HS-5 (cell line): Measurements from ENCODE around the gene CDKN1A.

Experiments used
- DNase-seq: peaks from one replicate; pipeline ENCODE4 v3.0.0-alpha.2; 2012; ENCODE audit warnings: low read depth

The CDKN1A gene

GRCh38 chr6:36677059-36677749 is 1.3 kb upstream of the CDKN1A start:
- DNase-seq, result no peak

DNA sequence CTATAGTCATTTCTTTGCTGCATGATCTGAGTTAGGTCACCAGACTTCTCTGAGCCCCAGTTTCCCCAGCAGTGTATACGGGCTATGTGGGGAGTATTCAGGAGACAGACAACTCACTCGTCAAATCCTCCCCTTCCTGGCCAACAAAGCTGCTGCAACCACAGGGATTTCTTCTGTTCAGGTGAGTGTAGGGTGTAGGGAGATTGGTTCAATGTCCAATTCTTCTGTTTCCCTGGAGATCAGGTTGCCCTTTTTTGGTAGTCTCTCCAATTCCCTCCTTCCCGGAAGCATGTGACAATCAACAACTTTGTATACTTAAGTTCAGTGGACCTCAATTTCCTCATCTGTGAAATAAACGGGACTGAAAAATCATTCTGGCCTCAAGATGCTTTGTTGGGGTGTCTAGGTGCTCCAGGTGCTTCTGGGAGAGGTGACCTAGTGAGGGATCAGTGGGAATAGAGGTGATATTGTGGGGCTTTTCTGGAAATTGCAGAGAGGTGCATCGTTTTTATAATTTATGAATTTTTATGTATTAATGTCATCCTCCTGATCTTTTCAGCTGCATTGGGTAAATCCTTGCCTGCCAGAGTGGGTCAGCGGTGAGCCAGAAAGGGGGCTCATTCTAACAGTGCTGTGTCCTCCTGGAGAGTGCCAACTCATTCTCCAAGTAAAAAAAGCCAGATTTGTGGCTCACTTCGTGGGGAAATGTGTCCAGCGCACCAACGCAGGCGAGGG is 594 bp upstream of the CDKN1A start:
- no peak for DNase-seq

- DNase-seq, result no peak
These were observed 724 bp downstream of the CDKN1A start for GRCh38 chr6:36679043-36679833.

- DNase-seq, result no peak
These were observed 4.0 kb downstream of the CDKN1A start for GRCh38 chr6:36682328-36683144.

DNA sequence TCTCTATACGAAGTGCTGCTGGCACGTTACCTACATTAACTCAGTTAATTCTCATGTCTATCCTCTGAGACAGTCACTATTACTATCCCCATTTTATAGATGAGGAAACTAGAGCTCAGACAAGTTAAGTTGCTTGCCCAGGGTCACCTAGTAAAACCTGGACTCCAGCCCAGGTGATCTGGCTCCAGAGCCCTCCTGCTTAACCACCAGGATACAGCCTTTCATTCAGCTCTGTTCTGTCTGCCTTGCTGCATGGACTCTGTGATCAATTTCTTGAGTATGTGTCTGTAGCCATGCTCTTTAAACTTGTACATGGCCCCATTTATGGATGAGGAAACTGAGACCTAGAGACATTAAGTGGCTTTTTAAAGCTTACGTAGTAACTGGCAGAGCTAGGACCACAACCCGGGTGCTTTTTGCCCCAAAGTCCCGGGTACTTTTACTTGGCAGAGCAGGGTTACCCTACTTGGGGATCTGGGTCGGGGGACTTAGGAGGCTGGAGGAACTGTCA is 4.7 kb downstream of the CDKN1A start:
- no peak for DNase-seq

- DNase-seq, result no peak
These were observed 5.3 kb downstream of the CDKN1A start for GRCh38 chr6:36683656-36684446.

- no peak for DNase-seq
These were observed 5.9 kb downstream of the CDKN1A start for GRCh38 chr6:36684447-36684812.

DNA sequence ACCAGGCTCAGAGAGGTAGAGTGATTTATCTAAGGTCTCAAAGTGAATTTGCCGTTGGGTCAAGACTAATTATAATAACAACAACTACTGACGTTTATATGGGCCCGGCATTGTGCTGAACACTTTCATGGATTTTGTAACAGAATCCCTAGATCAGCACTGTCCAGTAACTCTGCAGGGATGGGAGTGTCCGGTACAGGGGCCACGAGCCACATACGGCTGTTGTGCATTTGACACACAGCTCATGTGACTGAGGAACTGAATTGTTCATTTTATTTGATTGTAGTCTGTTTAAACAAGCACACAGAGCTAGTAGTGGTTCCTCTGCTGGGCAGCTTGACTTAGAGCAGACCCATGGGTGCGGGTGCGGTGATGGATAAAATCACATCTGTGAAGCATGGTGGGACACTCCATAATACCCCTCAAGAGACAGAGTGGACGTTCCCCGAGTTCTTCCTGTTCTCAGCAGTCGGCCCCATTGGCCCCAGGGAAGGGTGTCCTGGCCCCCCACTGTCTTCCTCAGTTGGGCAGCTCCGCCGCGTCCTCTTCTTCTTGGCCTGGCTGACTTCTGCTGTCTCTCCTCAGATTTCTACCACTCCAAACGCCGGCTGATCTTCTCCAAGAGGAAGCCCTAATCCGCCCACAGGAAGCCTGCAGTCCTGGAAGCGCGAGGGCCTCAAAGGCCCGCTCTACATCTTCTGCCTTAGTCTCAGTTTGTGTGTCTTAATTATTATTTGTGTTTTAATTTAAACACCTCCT is 6.8 kb downstream of the CDKN1A start:
- no peak for DNase-seq

- DNase-seq, result no peak
These were observed 7.6 kb downstream of the CDKN1A start for GRCh38 chr6:36685926-36686667.

DNA sequence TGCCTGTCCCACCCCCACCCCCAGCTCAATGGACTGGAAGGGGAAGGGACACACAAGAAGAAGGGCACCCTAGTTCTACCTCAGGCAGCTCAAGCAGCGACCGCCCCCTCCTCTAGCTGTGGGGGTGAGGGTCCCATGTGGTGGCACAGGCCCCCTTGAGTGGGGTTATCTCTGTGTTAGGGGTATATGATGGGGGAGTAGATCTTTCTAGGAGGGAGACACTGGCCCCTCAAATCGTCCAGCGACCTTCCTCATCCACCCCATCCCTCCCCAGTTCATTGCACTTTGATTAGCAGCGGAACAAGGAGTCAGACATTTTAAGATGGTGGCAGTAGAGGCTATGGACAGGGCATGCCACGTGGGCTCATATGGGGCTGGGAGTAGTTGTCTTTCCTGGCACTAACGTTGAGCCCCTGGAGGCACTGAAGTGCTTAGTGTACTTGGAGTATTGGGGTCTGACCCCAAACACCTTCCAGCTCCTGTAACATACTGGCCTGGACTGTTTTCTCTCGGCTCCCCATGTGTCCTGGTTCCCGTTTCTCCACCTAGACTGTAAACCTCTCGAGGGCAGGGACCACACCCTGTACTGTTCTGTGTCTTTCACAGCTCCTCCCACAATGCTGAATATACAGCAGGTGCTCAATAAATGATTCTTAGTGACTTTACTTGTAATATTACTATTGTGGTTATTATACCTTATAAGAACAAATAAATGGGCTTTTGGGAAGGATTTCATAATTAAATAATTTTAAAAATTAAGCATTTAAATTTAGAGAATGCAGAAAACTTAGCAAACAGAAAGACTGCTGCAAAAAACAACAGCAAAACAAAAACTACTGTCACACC is 8.4 kb downstream of the CDKN1A start:
- no peak for DNase-seq

DNA sequence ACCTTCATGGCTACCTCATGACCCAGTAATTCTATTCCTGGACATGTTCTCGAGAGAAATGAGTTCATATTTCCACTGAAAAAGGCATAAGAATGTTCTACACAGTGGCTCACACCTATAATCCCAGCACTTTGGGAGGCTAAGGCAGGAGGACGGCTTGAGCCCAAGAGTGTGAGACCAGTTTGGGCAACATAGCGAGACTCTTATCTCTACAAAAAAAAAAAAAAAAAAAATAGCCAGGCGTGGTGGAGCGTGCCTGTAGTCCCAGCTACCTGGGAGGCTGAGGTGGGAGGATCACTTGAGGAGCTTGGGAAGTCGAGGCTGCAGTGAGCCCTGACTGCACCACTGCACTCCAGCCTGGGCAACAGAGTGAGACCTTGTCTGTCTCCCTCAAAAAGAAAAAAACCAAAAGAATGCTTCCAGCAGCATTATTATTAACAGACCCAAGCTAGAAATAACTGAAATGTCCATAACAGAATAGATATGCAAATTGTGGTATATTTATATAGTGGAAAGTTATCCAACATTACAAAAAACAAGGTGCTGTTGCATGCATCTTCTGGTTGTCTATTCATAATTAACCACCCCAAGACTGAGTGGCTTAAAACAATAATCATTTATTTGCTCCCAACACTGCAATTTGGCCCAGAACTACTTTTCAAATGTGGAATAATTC is 9.7 kb downstream of the CDKN1A start:
- no peak for DNase-seq

DNA sequence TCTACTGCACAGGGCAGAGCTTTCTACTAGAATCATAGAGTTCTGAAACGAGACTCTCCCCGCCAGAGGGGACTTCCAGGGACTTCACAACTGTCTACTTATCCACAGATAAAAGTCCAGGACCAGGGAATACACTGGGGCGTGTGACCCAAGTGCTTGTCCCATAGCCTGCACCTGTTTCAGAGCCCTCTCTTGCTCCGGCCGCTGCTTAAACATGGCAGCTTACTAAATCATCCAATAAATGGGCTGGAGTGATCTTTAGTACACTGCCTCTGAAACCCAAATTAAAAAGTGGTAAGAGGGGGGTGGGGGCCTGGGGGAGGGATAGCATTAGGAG is 10.2 kb downstream of the CDKN1A start:
- DNase-seq, result no peak

DNA sequence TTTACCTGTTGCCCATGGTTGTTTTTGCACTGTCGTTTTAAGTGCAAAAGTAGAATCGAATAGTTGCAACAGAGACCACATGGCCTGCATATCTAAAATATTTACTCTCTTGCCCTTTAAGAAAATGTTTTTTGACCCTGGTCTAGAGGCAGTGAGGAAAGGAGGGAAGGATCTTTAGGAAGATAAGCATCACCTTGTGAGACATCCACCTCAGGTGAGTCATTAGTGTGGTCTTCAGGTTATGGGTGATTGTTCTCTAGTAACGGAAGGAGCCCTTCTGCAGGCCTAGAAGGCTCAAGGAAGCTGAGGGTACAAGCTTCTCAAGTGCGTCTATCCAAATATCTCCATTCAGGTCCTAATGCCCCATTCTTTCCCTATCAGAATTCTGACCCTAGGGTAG is 12.5 kb downstream of the CDKN1A start:
- no peak for DNase-seq

- no peak for DNase-seq
These were observed 13.1 kb downstream of the CDKN1A start for GRCh38 chr6:36691612-36692011.

- DNase-seq, result no peak
These were observed 13.7 kb downstream of the CDKN1A start for GRCh38 chr6:36692220-36692619.

- no peak for DNase-seq
These were observed 14.6 kb downstream of the CDKN1A start for GRCh38 chr6:36692861-36693702.

- DNase-seq, result no peak
These were observed 16.1 kb downstream of the CDKN1A start for GRCh38 chr6:36694616-36695015.
